Liver (tissue), 9 donors: ENCODE data around the gene NNT. TPM values are rescaled to one million over a fixed set of nuclear protein-coding genes. Genes with fewer than 3 reads are reported as not detected.

ENCODE experiments used
- DNase-seq: peaks from one replicate; pipeline ENCODE4 v3.0.0-alpha.2; 2017; ENCODE audit warnings: low spot score
- H3K27ac ChIP-seq, 2 donors: one replicate each; pipeline ENCODE4 v1.7.0; 2013; ENCODE audit warnings: inconsistent platforms in 2 of 2, low read length in 2 of 2, control low read depth in 1 of 2, low read depth in 1 of 2, mild to moderate bottlenecking in 1 of 2
- H3K27me3 ChIP-seq, 4 donors: one replicate each; pipeline versions ENCODE4 v1.6.1 to v1.7.0; 2013; ENCODE audit warnings: low read length in 3 of 4, inconsistent platforms in 1 of 4, mild to moderate bottlenecking in 1 of 4, moderate library complexity in 1 of 4; ENCODE audit not compliant: control insufficient read depth in 4 of 4, insufficient read depth in 4 of 4
- H3K36me3 ChIP-seq, 4 donors: one replicate each; pipeline versions ENCODE4 v1.6.1 to v1.7.0; 2013; ENCODE audit warnings: low read length in 3 of 4, mild to moderate bottlenecking in 3 of 4, low read depth in 1 of 4, moderate library complexity in 1 of 4; ENCODE audit not compliant: control insufficient read depth in 4 of 4, insufficient read depth in 3 of 4
- H3K4me1 ChIP-seq, 4 donors: one replicate each; pipeline versions ENCODE4 v1.6.1 to v1.7.0; 2013; ENCODE audit warnings: low read length in 3 of 4, mild to moderate bottlenecking in 3 of 4, moderate library complexity in 1 of 4; ENCODE audit not compliant: control insufficient read depth in 4 of 4, insufficient read depth in 4 of 4
- H3K4me3 ChIP-seq, 3 donors: one replicate each; pipeline versions ENCODE4 v1.6.1 to v1.7.0; 2013; ENCODE audit warnings: low read length in 3 of 3, control low read depth in 1 of 3, low read depth in 1 of 3, mild to moderate bottlenecking in 1 of 3
- H3K9ac ChIP-seq, 2 donors: one replicate each; pipeline ENCODE4 v1.7.0; 2013; ENCODE audit warnings: low read length in 2 of 2, mild to moderate bottlenecking in 2 of 2, moderate library complexity in 2 of 2, control low read depth in 1 of 2, low read depth in 1 of 2
- H3K9me3 ChIP-seq, 4 donors: one replicate each; pipeline versions ENCODE4 v1.6.1 to v1.7.0; 2013; ENCODE audit warnings: low read length in 3 of 4; ENCODE audit not compliant: control insufficient read depth in 4 of 4
- EGR1 ChIP-seq, 2 donors: IDR thresholded peaks; 2 replicates each; pipeline ENCODE4 v1.6.1; 2016 to 2018; ENCODE audit warnings: antibody characterized with exemption in 2 of 2, low read depth in 2 of 2
- FOXA1 ChIP-seq: IDR thresholded peaks from 2 replicates; pipeline ENCODE4 v1.6.1; 2016; ENCODE audit warnings: antibody characterized with exemption
- FOXA2 ChIP-seq: IDR thresholded peaks from 2 replicates; pipeline ENCODE4 v1.6.1; 2016; ENCODE audit warnings: antibody characterized with exemption
- GABPA ChIP-seq, 2 donors: IDR thresholded peaks in 1 of 2; conservative IDR thresholded peaks in 1 of 2; 2 replicates each; pipeline ENCODE4 v1.6.1; 2016; ENCODE audit warnings: antibody characterized with exemption in 2 of 2, mild to moderate bottlenecking in 1 of 2, moderate library complexity in 1 of 2
- HNF4A ChIP-seq, 2 donors: conservative IDR thresholded peaks; 2 replicates each; pipeline ENCODE4 v1.6.1; 2016; ENCODE audit warnings: antibody characterized with exemption in 2 of 2, mild to moderate bottlenecking in 2 of 2
- HNF4G ChIP-seq: IDR thresholded peaks from 2 replicates; pipeline ENCODE4 v1.6.1; 2016; ENCODE audit warnings: antibody characterized with exemption
- JUND ChIP-seq, 2 donors: IDR thresholded peaks; 2 replicates each; pipeline ENCODE4 v1.6.1; 2016; ENCODE audit warnings: antibody characterized with exemption in 2 of 2
- MAX ChIP-seq: IDR thresholded peaks from 2 replicates; pipeline ENCODE4 v1.6.1; 2016; ENCODE audit warnings: antibody characterized with exemption
- NR2F2 ChIP-seq: IDR thresholded peaks from 2 replicates; pipeline ENCODE4 v1.6.1; 2016; ENCODE audit warnings: antibody characterized with exemption
- RAD21 ChIP-seq, 2 donors: IDR thresholded peaks; 2 replicates each; pipeline ENCODE4 v1.6.1; 2016; ENCODE audit warnings: antibody characterized with exemption in 2 of 2, mild to moderate bottlenecking in 2 of 2
- RXRA ChIP-seq, 2 donors: IDR thresholded peaks; 2 replicates each; pipeline ENCODE4 v1.6.1; 2017 to 2018; ENCODE audit warnings: antibody characterized with exemption in 2 of 2, mild to moderate bottlenecking in 1 of 2
- SP1 ChIP-seq: IDR thresholded peaks from 2 replicates; pipeline ENCODE4 v1.6.1; 2018; ENCODE audit warnings: antibody characterized with exemption, mild to moderate bottlenecking
- TAF1 ChIP-seq: conservative IDR thresholded peaks from 2 replicates; pipeline ENCODE4 v1.6.1; 2016; ENCODE audit warnings: antibody characterized with exemption, mild to moderate bottlenecking
- YY1 ChIP-seq: IDR thresholded peaks from 2 replicates; pipeline ENCODE4 v1.6.1; 2016; ENCODE audit warnings: antibody characterized with exemption, mild to moderate bottlenecking
- WGBS: extraction: QIAGEN DNeasy Blood & Tissue Kit; methylation state at CpG from one replicate; pipeline ENCODE4 v1.1.7; 2013; 5-methylcytosine and 5-hydroxymethylcytosine counted together
- polyA plus RNA-seq, 2 donors: library from polyadenylated mRNA; stranded (reverse) in 1 of 2; unstranded in 1 of 2; fragments of 200-250 nt in 1 of 2; fragments of >200 nt in 1 of 2; fragmentation: Nextera tagmentation in 1 of 2; extraction: Ambion mirVana in 1 of 2; gene quantifications; one replicate each; pipeline versions ENCODE4 v1.2.1 to v1.2.3, GENCODE V29; 2013 to 2015
- total RNA-seq, 2 donors: library from RNA; depleted of rRNA; stranded (reverse); fragments of >200 nt; gene quantifications; one replicate each; pipeline ENCODE4 v1.2.3, GENCODE V29; 2014
- TF ChIP-seq, protein P1 (sequence below): fragments of 150-350 bp; IDR thresholded peaks from 2 replicates; pipeline ENCODE4 v1.5.1; 2017; ENCODE audit warnings: improper control_type of control experiment, low read depth, low read length; ENCODE audit not compliant: missing input control
- TF ChIP-seq, protein P2 (sequence below): IDR thresholded peaks from 2 replicates; pipeline ENCODE4 v1.6.1; 2016; ENCODE audit warnings: antibody characterized with exemption
- TF ChIP-seq, protein P3 (sequence below): IDR thresholded peaks from 2 replicates; pipeline ENCODE4 v1.6.1; 2016; ENCODE audit warnings: antibody characterized with exemption
- TF ChIP-seq, protein P4 (sequence below): IDR thresholded peaks from 2 replicates; pipeline ENCODE4 v1.6.1; 2016; ENCODE audit warnings: antibody characterized with exemption, mild to moderate bottlenecking
- donor health status: healthy.
- donor health status: healthy.
- donor health status: healthy.
- donor health status: healthy.
- donor health status: healthy.

Gene NNT
- total and polyA plus RNA-seq, 4 donors, result 45.4 to 154 (median 89.2) TPM

DNA sequence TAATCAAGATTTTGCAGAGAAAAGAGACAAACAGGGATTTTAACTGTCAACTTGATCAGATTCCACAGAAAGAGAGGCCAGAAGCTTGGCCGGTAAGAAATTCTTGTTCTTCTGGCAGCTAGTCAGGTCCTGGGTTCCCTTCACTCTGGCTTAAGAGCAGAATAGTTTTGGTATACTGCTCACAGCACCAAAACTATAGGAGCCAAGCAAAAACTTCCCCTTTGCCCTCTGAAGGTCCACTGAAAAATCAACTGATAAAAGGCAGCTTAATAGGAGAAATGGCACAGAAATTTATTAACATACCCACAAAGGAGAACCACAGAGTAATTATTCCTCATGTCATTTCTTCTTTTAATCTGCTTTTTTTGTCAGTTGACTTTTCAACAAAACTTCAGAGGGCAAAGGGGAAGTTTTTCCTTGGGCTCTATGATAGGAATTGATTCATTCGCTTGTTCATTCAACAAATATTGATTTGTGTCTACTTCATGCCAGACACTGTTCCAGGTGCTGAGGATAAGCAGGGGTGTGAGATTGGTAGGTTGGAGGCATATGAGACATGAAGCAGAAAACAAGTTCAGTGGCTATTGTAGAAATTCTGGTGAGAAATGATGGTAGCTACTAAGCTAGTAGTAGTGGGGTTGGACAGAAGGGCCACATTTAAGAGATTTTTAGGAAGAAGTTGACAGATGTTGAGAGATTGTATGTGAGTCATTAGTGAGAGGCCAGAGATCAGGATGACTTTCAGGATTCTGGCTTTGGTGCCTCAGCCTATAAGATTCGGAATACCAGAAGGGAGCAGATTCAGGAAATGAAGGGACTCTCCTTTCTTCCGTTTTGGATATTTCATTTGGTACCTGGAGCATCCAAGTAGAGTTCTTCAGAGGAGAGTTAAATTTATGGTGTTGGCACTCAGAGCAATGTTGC, 20.6 kb upstream of the NNT start:
- WGBS, result 76% methylated on average over 4 of the region's 4 CpGs
- H3K36me3 ChIP-seq, result no peaks in the 10 kb centered on the region
- TF ChIP-seq HNF4G, result no peak
- TF ChIP-seq RXRA (IDR thresholded peaks at IDR 0.05), result peak; percentile 14 to 19
- TF ChIP-seq JUND (IDR thresholded peaks at IDR 0.05), result peak in 1 of 2 donors; percentile 12
- no peak for TF ChIP-seq FOXA1
- TF ChIP-seq, protein P1, sequence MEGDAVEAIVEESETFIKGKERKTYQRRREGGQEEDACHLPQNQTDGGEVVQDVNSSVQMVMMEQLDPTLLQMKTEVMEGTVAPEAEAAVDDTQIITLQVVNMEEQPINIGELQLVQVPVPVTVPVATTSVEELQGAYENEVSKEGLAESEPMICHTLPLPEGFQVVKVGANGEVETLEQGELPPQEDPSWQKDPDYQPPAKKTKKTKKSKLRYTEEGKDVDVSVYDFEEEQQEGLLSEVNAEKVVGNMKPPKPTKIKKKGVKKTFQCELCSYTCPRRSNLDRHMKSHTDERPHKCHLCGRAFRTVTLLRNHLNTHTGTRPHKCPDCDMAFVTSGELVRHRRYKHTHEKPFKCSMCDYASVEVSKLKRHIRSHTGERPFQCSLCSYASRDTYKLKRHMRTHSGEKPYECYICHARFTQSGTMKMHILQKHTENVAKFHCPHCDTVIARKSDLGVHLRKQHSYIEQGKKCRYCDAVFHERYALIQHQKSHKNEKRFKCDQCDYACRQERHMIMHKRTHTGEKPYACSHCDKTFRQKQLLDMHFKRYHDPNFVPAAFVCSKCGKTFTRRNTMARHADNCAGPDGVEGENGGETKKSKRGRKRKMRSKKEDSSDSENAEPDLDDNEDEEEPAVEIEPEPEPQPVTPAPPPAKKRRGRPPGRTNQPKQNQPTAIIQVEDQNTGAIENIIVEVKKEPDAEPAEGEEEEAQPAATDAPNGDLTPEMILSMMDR, result no peak
- TF ChIP-seq HNF4A (conservative IDR thresholded peaks at IDR 0.05), result peak; percentile 45 to 67
- TF ChIP-seq, protein P2, sequence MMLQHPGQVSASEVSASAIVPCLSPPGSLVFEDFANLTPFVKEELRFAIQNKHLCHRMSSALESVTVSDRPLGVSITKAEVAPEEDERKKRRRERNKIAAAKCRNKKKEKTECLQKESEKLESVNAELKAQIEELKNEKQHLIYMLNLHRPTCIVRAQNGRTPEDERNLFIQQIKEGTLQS, result no peak
- TF ChIP-seq FOXA2, result peak; percentile 15
- peak; percentile 26 for TF ChIP-seq SP1
- no peak for TF ChIP-seq MAX
- TF ChIP-seq EGR1 (IDR thresholded peaks at IDR 0.05; ENCODE audit: low read depth in 2 of 2), result no peak
- TF ChIP-seq RAD21 (IDR thresholded peaks at IDR 0.05), result peak in 1 of 2 donors; percentile 17
- TF ChIP-seq NR2F2, result no peak
- TF ChIP-seq, protein P3, sequence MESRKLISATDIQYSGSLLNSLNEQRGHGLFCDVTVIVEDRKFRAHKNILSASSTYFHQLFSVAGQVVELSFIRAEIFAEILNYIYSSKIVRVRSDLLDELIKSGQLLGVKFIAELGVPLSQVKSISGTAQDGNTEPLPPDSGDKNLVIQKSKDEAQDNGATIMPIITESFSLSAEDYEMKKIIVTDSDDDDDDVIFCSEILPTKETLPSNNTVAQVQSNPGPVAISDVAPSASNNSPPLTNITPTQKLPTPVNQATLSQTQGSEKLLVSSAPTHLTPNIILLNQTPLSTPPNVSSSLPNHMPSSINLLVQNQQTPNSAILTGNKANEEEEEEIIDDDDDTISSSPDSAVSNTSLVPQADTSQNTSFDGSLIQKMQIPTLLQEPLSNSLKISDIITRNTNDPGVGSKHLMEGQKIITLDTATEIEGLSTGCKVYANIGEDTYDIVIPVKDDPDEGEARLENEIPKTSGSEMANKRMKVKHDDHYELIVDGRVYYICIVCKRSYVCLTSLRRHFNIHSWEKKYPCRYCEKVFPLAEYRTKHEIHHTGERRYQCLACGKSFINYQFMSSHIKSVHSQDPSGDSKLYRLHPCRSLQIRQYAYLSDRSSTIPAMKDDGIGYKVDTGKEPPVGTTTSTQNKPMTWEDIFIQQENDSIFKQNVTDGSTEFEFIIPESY, result no peak
- no peak for TF ChIP-seq YY1
- TF ChIP-seq, protein P4, sequence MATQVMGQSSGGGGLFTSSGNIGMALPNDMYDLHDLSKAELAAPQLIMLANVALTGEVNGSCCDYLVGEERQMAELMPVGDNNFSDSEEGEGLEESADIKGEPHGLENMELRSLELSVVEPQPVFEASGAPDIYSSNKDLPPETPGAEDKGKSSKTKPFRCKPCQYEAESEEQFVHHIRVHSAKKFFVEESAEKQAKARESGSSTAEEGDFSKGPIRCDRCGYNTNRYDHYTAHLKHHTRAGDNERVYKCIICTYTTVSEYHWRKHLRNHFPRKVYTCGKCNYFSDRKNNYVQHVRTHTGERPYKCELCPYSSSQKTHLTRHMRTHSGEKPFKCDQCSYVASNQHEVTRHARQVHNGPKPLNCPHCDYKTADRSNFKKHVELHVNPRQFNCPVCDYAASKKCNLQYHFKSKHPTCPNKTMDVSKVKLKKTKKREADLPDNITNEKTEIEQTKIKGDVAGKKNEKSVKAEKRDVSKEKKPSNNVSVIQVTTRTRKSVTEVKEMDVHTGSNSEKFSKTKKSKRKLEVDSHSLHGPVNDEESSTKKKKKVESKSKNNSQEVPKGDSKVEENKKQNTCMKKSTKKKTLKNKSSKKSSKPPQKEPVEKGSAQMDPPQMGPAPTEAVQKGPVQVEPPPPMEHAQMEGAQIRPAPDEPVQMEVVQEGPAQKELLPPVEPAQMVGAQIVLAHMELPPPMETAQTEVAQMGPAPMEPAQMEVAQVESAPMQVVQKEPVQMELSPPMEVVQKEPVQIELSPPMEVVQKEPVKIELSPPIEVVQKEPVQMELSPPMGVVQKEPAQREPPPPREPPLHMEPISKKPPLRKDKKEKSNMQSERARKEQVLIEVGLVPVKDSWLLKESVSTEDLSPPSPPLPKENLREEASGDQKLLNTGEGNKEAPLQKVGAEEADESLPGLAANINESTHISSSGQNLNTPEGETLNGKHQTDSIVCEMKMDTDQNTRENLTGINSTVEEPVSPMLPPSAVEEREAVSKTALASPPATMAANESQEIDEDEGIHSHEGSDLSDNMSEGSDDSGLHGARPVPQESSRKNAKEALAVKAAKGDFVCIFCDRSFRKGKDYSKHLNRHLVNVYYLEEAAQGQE, result no peak
- no peak for TF ChIP-seq TAF1
- TF ChIP-seq GABPA (IDR thresholded peaks at IDR 0.05 in 1 of 2, conservative IDR thresholded peaks at IDR 0.05 in 1 of 2), result no peak
- H3K27me3 ChIP-seq, result no peaks in the 10 kb centered on the region
- no peak for DNase-seq
- no peak overlapping the region for H3K27ac ChIP-seq
- H3K9ac ChIP-seq, result no peak overlapping the region
- peaks cover 0 to 8% (median 4%) of the 10 kb centered on the region in 4 donors for H3K4me1 ChIP-seq
- no peak overlapping the region for H3K4me3 ChIP-seq
- no peaks in the 10 kb centered on the region for H3K9me3 ChIP-seq
